Measurements from ENCODE around the gene DUSP15. TPM values are rescaled to one million over a fixed set of nuclear protein-coding genes. Genes with fewer than 3 reads are reported as not detected.

DUSP15 gene
- total and polyA plus RNA-seq, 4 donors = 0.35 to 0.61 (median 0.42) TPM; not detected in 1

GRCh38 chr20:31913431-31914157 lies 43.3 kb upstream of the DUSP15 start (continued):
- TF ChIP-seq REST (IDR thresholded peaks at IDR 0.05) (no peak), SP1 (IDR thresholded peaks at IDR 0.05) (no peak), HNF4A (conservative IDR thresholded peaks at IDR 0.05) (no peak), RXRA (IDR thresholded peaks at IDR 0.05) (no peak), EGR1 (IDR thresholded peaks at IDR 0.05; ENCODE audit: low read depth in 2 of 2) (no peak), FOXA1 (IDR thresholded peaks at IDR 0.05) (no peak)
- TF ChIP-seq, protein P1, sequence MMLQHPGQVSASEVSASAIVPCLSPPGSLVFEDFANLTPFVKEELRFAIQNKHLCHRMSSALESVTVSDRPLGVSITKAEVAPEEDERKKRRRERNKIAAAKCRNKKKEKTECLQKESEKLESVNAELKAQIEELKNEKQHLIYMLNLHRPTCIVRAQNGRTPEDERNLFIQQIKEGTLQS (IDR thresholded peaks at IDR 0.05) = no peak

GRCh38 chr20:31910071-31910803 lies 39.9 kb upstream of the DUSP15 start:
- no peak for TF ChIP-seq SP1 (IDR thresholded peaks at IDR 0.05)
- Histone ChIP-seq H3K9ac (ENCODE audit: low read depth in 1 of 2, low read length in 2 of 2) (no peak overlapping the region), H3K4me1 (ENCODE audit: control insufficient read depth in 4 of 4, insufficient read depth in 4 of 4, low read length in 3 of 4) (no peaks in the 10 kb centered on the region), H3K27me3 (ENCODE audit: control insufficient read depth in 4 of 4, insufficient read depth in 4 of 4, low read length in 3 of 4) (no peaks in the 10 kb centered on the region), H3K4me3 (ENCODE audit: low read depth in 1 of 3, low read length in 3 of 3) (no peak overlapping the region), H3K9me3 (ENCODE audit: control insufficient read depth in 4 of 4, low read length in 3 of 4) (no peaks in the 10 kb centered on the region), H3K27ac (ENCODE audit: low read depth in 1 of 2, low read length in 2 of 2) (no peak overlapping the region), H3K36me3 (ENCODE audit: control insufficient read depth in 4 of 4, insufficient read depth in 3 of 4, low read depth in 1 of 4, low read length in 3 of 4) (no peaks in the 10 kb centered on the region)
- WGBS = 83% methylated on average over 4 of the region's 4 CpGs
- no peak for DNase-seq (ENCODE audit: low spot score)

- 89% methylated on average over 17 of the region's 17 CpGs for WGBS
- TF ChIP-seq EGR1 (IDR thresholded peaks at IDR 0.05; ENCODE audit: low read depth in 2 of 2) (no peak), TAF1 (conservative IDR thresholded peaks at IDR 0.05) (no peak), GABPA (IDR thresholded peaks at IDR 0.05 in 1 of 2, conservative IDR thresholded peaks at IDR 0.05 in 1 of 2) (no peak)
- no peak overlapping the region for H3K4me3 ChIP-seq (ENCODE audit: low read depth in 1 of 3, low read length in 3 of 3)
- no peaks in the 10 kb centered on the region for H3K27me3 ChIP-seq (ENCODE audit: control insufficient read depth in 4 of 4, insufficient read depth in 4 of 4, low read length in 3 of 4)
- no peaks in the 10 kb centered on the region for H3K9me3 ChIP-seq (ENCODE audit: control insufficient read depth in 4 of 4, low read length in 3 of 4)
- no peak for DNase-seq (ENCODE audit: low spot score)
- H3K27ac ChIP-seq (ENCODE audit: low read depth in 1 of 2, low read length in 2 of 2) = no peak overlapping the region
- no peaks in the 10 kb centered on the region for H3K4me1 ChIP-seq (ENCODE audit: control insufficient read depth in 4 of 4, insufficient read depth in 4 of 4, low read length in 3 of 4)
- no peaks in the 10 kb centered on the region for H3K36me3 ChIP-seq (ENCODE audit: control insufficient read depth in 4 of 4, insufficient read depth in 3 of 4, low read depth in 1 of 4, low read length in 3 of 4)
- no peak overlapping the region for H3K9ac ChIP-seq (ENCODE audit: low read depth in 1 of 2, low read length in 2 of 2)
These were observed 39.1 kb upstream of the DUSP15 start for GRCh38 chr20:31909253-31910070.
